ENCODE results near the gene LHX3. TPM values are rescaled to one million over a fixed set of nuclear protein-coding genes. Genes with fewer than 3 reads are reported as not detected.

LHX3 gene
- total RNA-seq, 1 experiment from 2014 or later = not detected

DNA sequence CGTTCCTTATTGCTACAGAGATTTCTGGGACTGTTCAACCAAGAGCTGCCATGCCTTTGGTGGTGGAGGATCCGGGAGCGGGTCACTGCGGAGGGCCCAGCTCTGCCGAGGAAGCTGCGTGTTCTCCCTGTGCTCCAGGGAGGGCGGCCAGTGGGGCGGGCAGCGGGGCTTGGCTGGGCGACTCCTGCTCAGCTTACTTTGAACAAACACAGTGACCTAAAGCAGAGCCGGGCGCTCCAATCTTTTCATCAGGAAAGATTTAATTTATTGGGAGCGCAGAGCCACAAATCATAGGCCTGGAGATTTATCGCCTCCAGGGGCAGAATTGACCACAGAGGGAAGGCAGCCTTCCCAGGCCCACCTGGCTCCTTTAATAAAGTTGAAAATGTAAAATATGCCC, 27.7 kb downstream of the LHX3 start:
- Histone ChIP-seq H3K4ac (ENCODE audit: low read depth, low read length) (no peak overlapping the region), H4K91ac (ENCODE audit: insufficient read length, low read depth, low read length) (no peak overlapping the region), H2BK12ac (ENCODE audit: insufficient read length, low read depth, low read length) (no peak overlapping the region), H3T11ph (ENCODE audit: low read length) (no peak overlapping the region), H3K9me3 (ENCODE audit: control insufficient read depth, low read depth, low read length) (no peaks in the 10 kb centered on the region), H3K27me3 (ENCODE audit: insufficient read depth, low read length) (no peaks in the 10 kb centered on the region), H2AK5ac (ENCODE audit: insufficient read length, low read length) (no peak overlapping the region), H4K20me1 (ENCODE audit: control insufficient read depth, insufficient read depth, insufficient read length) (no peaks in the 10 kb centered on the region), H3K79me2 (ENCODE audit: insufficient read depth, low read length) (no peaks in the 10 kb centered on the region), H2BK15ac (ENCODE audit: low read depth, low read length) (no peak overlapping the region), H3K18ac (ENCODE audit: insufficient read length, low read depth, low read length) (no peak overlapping the region), H3K23me2 (ENCODE audit: insufficient read length, low read depth, low read length, poor library complexity, severe bottlenecking) (no peaks in the 10 kb centered on the region), H3K27ac (ENCODE audit: insufficient read length, low read depth, low read length) (no peak overlapping the region), H2BK5ac (ENCODE audit: insufficient read length, low read length) (no peak overlapping the region), H2BK20ac (ENCODE audit: low read depth, low read length, poor library complexity, severe bottlenecking) (no peak overlapping the region), H3K23ac (ENCODE audit: insufficient read length, low read depth, low read length) (no peak overlapping the region), H2BK120ac (ENCODE audit: low read depth, low read length, poor library complexity, severe bottlenecking) (no peak overlapping the region), H3K79me1 (ENCODE audit: insufficient read depth, low read depth, low read length, poor library complexity, severe bottlenecking) (no peaks in the 10 kb centered on the region), H4K5ac (ENCODE audit: insufficient read length, low read depth, low read length) (no peak overlapping the region), H3K14ac (ENCODE audit: insufficient read depth, low read length) (no peak overlapping the region), H2AFZ (ENCODE audit: low read length) (no peak overlapping the region), H3K4me2 (ENCODE audit: insufficient read depth, insufficient read length, low read length) (no peak overlapping the region), H3K56ac (ENCODE audit: insufficient read length, low read depth, low read length) (no peak overlapping the region), H4K8ac (replicated peaks; ENCODE audit: insufficient read length, low read depth, low read length) (no peak overlapping the region), H3K9ac (ENCODE audit: extremely low read depth, insufficient read length, low read length) (no peak overlapping the region), H3K4me1 (ENCODE audit: insufficient read depth, low read length) (no peaks in the 10 kb centered on the region; the same call in 1 of the 2 replicates)
- no CpG with 5 or more reads among the region's 14 CpGs for WGBS (ENCODE audit: extremely low coverage, insufficient read length, low lambda C conversion rate)
- Mint-ChIP-seq H3K4me3 (no peak overlapping the region), H3K4me1 (peaks cover 17 to 45% of the 10 kb centered on the region in 2 experiments), H3K9me3 (no peaks in the 10 kb centered on the region; a peak in 2 of 5 replicates), H3K27me3 (ENCODE audit: low read depth) (0 out of 2 replicates have a peak, but pooled peaks cover 2% of the 10 kb centered on the region), H3K27ac (no peak overlapping the region), H3K36me3 (ENCODE audit: insufficient read depth in 1 of 3, low read depth in 3 of 3) (no peaks in the 10 kb centered on the region)
- no peak for TF ChIP-seq CTCF (conservative IDR thresholded peaks at IDR 0.05)
- DNase-seq = no peak

All from H9 (cell line).